IMR-90 (cell line): ENCODE measurements around the gene TM9SF4. TPM values are rescaled to one million over a fixed set of nuclear protein-coding genes. Genes with fewer than 3 reads are reported as not detected.

Source experiments
- ATAC-seq: fragments of 200-7000 bp; cut with Tn5 transposase; 2 replicates; pipeline ENCODE4 v1.9.1; 2020; ENCODE audit warnings: low read depth, mild to moderate bottlenecking, moderate library complexity
- BruUV-seq: library from RNA; stranded (reverse); fragments of 400-500 nt; replicated peaks from 2 replicates; lab custom pipeline; 2021; lab: Mats Ljungman, UMichigan
- CTCF ChIA-PET: fragments of 300-600 bp; formaldehyde crosslinking; extraction: SDS; loops from one replicate; lab custom pipeline; 2021; ENCODE audit warnings: antibody characterized with exemption; lab: Yijun Ruan, JAX
- POLR2A ChIA-PET: fragments of 300-600 bp; sonication (Branson Sonifier 250); formaldehyde crosslinking; loops from one replicate; lab custom pipeline; 2022; ENCODE audit warnings: antibody characterized with exemption; ENCODE audit not compliant: unreplicated experiment; lab: Charles Lee
- DNase-seq: peaks from one replicate; pipeline ENCODE4 v3.0.0; 2013
- H2AFZ ChIP-seq: replicated peaks from 2 replicates; pipeline ENCODE3; 2013; ENCODE audit warnings: low read length, mild to moderate bottlenecking; ENCODE audit not compliant: poor library complexity
- H2AK5ac ChIP-seq: 2 replicates; pipeline ENCODE4 v1.6.1; 2013; ENCODE audit warnings: low read depth, low read length, inconsistent platforms
- H2AK9ac ChIP-seq: replicated peaks from 2 replicates; pipeline ENCODE3; 2013; ENCODE audit warnings: mild to moderate bottlenecking, low read depth, low read length, moderate library complexity; ENCODE audit not compliant: poor library complexity
- H2BK120ac ChIP-seq: 2 replicates; pipeline ENCODE4 v1.6.1; 2013; ENCODE audit warnings: low read depth, low read length, inconsistent platforms
- H2BK15ac ChIP-seq: 3 replicates; pipeline ENCODE4 v1.6.1; 2013; ENCODE audit warnings: low read depth, low read length, inconsistent platforms
- H2BK20ac ChIP-seq: 2 replicates; pipeline ENCODE4 v1.6.1; 2013; ENCODE audit warnings: low read depth, mild to moderate bottlenecking, inconsistent platforms, low read length, moderate library complexity
- H2BK5ac ChIP-seq: 2 replicates; pipeline ENCODE4 v1.6.1; 2013; ENCODE audit warnings: mild to moderate bottlenecking, low read depth, low read length, inconsistent platforms; ENCODE audit not compliant: poor library complexity, severe bottlenecking
- H3K14ac ChIP-seq: replicated peaks from 2 replicates; pipeline ENCODE4 v1.6.1; 2013; ENCODE audit warnings: low read depth, low read length, inconsistent platforms
- H3K18ac ChIP-seq: 2 replicates; pipeline ENCODE4 v1.6.1; 2013; ENCODE audit warnings: low read depth, low read length, control low read depth
- H3K23ac ChIP-seq: 2 replicates; pipeline ENCODE4 v1.6.1; 2013; ENCODE audit warnings: low read depth, low read length, inconsistent platforms
- H3K27ac ChIP-seq: 2 replicates; pipeline ENCODE4 v1.5.1; 2013; ENCODE audit warnings: mild to moderate bottlenecking, control low read depth, low read length; ENCODE audit not compliant: insufficient read depth
- H3K27me3 ChIP-seq: 2 replicates; pipeline ENCODE4 v1.6.1; 2013; ENCODE audit warnings: low read length; ENCODE audit not compliant: control insufficient read depth, insufficient read depth
- H3K36me3 ChIP-seq: 2 replicates; pipeline ENCODE4 v1.6.1; 2013; ENCODE audit warnings: low read length, mixed read lengths; ENCODE audit not compliant: control insufficient read depth, insufficient read depth
- H3K4ac ChIP-seq: 2 replicates; pipeline ENCODE4 v1.6.1; 2013; ENCODE audit warnings: low read depth, low read length, inconsistent platforms
- H3K4me1 ChIP-seq: 2 replicates; pipeline ENCODE4 v1.6.1; 2013; ENCODE audit warnings: low read length, mixed read lengths; ENCODE audit not compliant: control insufficient read depth, insufficient read depth
- H3K4me2 ChIP-seq: 2 replicates; pipeline ENCODE4 v1.6.1; 2013; ENCODE audit warnings: low read depth, mild to moderate bottlenecking, control low read depth, low read length, moderate library complexity
- H3K4me3 ChIP-seq: 2 replicates; pipeline ENCODE4 v1.5.1; 2013; ENCODE audit warnings: low read depth, mild to moderate bottlenecking, control low read depth, low read length, moderate library complexity; ENCODE audit not compliant: insufficient read depth
- H3K56ac ChIP-seq: 2 replicates; pipeline ENCODE4 v1.6.1; 2013; ENCODE audit warnings: low read length, inconsistent platforms; ENCODE audit not compliant: insufficient read depth; ENCODE audit errors: extremely low read depth
- H3K79me1 ChIP-seq, 2 experiments: 2 replicates each; pipeline ENCODE4 v1.6.1; 2013; ENCODE audit warnings: low read length in 2 of 2, inconsistent platforms in 1 of 2, low read depth in 1 of 2
- H3K9ac ChIP-seq: 2 replicates; pipeline ENCODE4 v1.6.1; 2013; ENCODE audit warnings: low read depth, low read length, control low read depth
- H3K9me1 ChIP-seq: 2 replicates; pipeline ENCODE4 v1.6.1; 2013; ENCODE audit warnings: low read length, inconsistent platforms; ENCODE audit not compliant: insufficient read depth
- H3K9me3 ChIP-seq: 2 replicates; pipeline ENCODE4 v1.6.1; 2013; ENCODE audit warnings: low read length; ENCODE audit not compliant: control insufficient read depth, insufficient read depth
- H4K20me1 ChIP-seq: 2 replicates; pipeline ENCODE4 v1.6.1; 2013; ENCODE audit warnings: low read length, inconsistent platforms; ENCODE audit not compliant: insufficient read depth
- H4K5ac ChIP-seq: 2 replicates; pipeline ENCODE4 v1.6.1; 2013; ENCODE audit warnings: mild to moderate bottlenecking, low read depth, low read length, control low read depth
- H4K8ac ChIP-seq, 2 experiments: 2 replicates each; pipeline ENCODE4 v1.6.1; 2013; ENCODE audit warnings: low read depth in 2 of 2, low read length in 2 of 2, control low read depth in 1 of 2, inconsistent platforms in 1 of 2
- H4K91ac ChIP-seq: 2 replicates; pipeline ENCODE4 v1.6.1; 2013; ENCODE audit warnings: low read depth, low read length, inconsistent platforms; ENCODE audit not compliant: insufficient read depth
- BHLHE40 ChIP-seq: fragments of 150-350 bp; IDR thresholded peaks from 2 replicates; pipeline ENCODE4 v1.6.1; 2016; ENCODE audit warnings: mild to moderate bottlenecking, low read depth, low read length
- CEBPB ChIP-seq: IDR thresholded peaks from 2 replicates; pipeline ENCODE4 v1.6.1; 2012; ENCODE audit warnings: low read depth, low read length, improper control_type of control experiment
- CHD1 ChIP-seq: IDR thresholded peaks from 2 replicates; pipeline ENCODE4 v1.6.1; 2012; ENCODE audit warnings: low read depth, low read length, improper control_type of control experiment
- CTCF ChIP-seq: conservative IDR thresholded peaks from 2 replicates; pipeline ENCODE4 v1.5.1; 2012; ENCODE audit warnings: mild to moderate bottlenecking, low read depth, low read length, improper control_type of control experiment
- ELK1 ChIP-seq: fragments of 150-350 bp; IDR thresholded peaks from 2 replicates; pipeline ENCODE4 v1.6.1; 2016; ENCODE audit warnings: low read depth, mild to moderate bottlenecking, low read length, moderate library complexity, borderline replicate concordance
- FOS ChIP-seq: fragments of 150-350 bp; IDR thresholded peaks from 2 replicates; pipeline ENCODE4 v1.6.1; 2016; ENCODE audit warnings: low read depth, low read length
- MAZ ChIP-seq: IDR thresholded peaks from 2 replicates; pipeline ENCODE4 v1.6.1; 2012; ENCODE audit warnings: low read depth, mild to moderate bottlenecking, low read length, improper control_type of control experiment, moderate library complexity, borderline replicate concordance
- MXI1 ChIP-seq: IDR thresholded peaks from 2 replicates; pipeline ENCODE4 v1.6.1; 2012; ENCODE audit warnings: low read depth, mild to moderate bottlenecking, low read length, moderate library complexity, borderline replicate concordance
- NFE2L2 ChIP-seq: fragments of 150-350 bp; IDR thresholded peaks from 2 replicates; pipeline ENCODE4 v1.6.1; 2016; ENCODE audit warnings: low read depth, mild to moderate bottlenecking, low read length
- POLR2A ChIP-seq: IDR thresholded peaks from 2 replicates; pipeline ENCODE4 v1.6.1; 2012; ENCODE audit warnings: mild to moderate bottlenecking, low read depth, low read length
- RAD21 ChIP-seq: IDR thresholded peaks from 2 replicates; pipeline ENCODE4 v1.6.1; 2012; ENCODE audit warnings: low read length, improper control_type of control experiment
- RCOR1 ChIP-seq: IDR thresholded peaks from 2 replicates; pipeline ENCODE4 v1.6.1; 2012; ENCODE audit warnings: mild to moderate bottlenecking, low read length, improper control_type of control experiment; ENCODE audit not compliant: insufficient replicate concordance
- RFX5 ChIP-seq: IDR thresholded peaks from 2 replicates; pipeline ENCODE4 v1.8.0; 2012; ENCODE audit warnings: low read depth, mild to moderate bottlenecking, low read length, moderate library complexity
- SMC3 ChIP-seq: fragments of 150-350 bp; IDR thresholded peaks from 2 replicates; pipeline ENCODE4 v1.6.1; 2016; ENCODE audit warnings: low read depth, mild to moderate bottlenecking, antibody characterized with exemption, low read length, moderate library complexity
- USF2 ChIP-seq: fragments of 150-350 bp; IDR thresholded peaks from 2 replicates; pipeline ENCODE4 v1.6.1; 2017; ENCODE audit warnings: mild to moderate bottlenecking, antibody characterized with exemption, low read length, low read depth
- whole genome bisulfite sequencing, 2 experiments: methylation state at CpG; one replicate each; pipeline versions ENCODE4 v1.1.5 to v1.1.7; 2013; ENCODE audit warnings: missing lambda C conversion rate in 2 of 2; ENCODE audit not compliant: insufficient read length in 1 of 2; ENCODE audit errors: extremely low coverage in 2 of 2; 5-methylcytosine and 5-hydroxymethylcytosine counted together
- dilution Hi-C: fragments of 300-500 bp; cut with HindIII; formaldehyde crosslinking; loops from one replicate; pipeline ENCODE4 v1.14.3; 2018; ENCODE audit warnings: low sequenced_read_pairs; ENCODE audit not compliant: unreplicated experiment
- in situ Hi-C: fragments of 300-500 bp; cut with MboI; formaldehyde crosslinking; loops from 3 replicates; pipeline ENCODE4 v1.14.3; 2019; ENCODE audit warnings: low sequenced_read_pairs, inconsistent platforms, mixed read lengths
- intact Hi-C: fragments of 100-400 bp; cut with micrococcal nuclease; formaldehyde crosslinking; loops from 2 replicates; pipeline ENCODE4 v1.10.0; 2022
- polyA plus RNA-seq, 3 experiments: library from polyadenylated mRNA; depleted of rRNA; stranded (reverse); fragments of >200 nt; gene quantifications; 2 replicates each; pipeline ENCODE4 v1.2.3, GENCODE V29; 2012; ENCODE audit warnings: low replicate concordance in 1 of 3
- total RNA-seq: library from RNA; depleted of rRNA; stranded (reverse); fragments of >200 nt; gene quantifications from 2 replicates; pipeline ENCODE4 v1.2.3, GENCODE V29; 2012

Gene TM9SF4
- total and polyA plus RNA-seq, 2 of the 4 experiments (the other 2 are of a cell fraction) = 35.3 to 59.1 TPM

GRCh38 chr20:32142991-32143390 is 33.5 kb downstream of the TM9SF4 start:
- no peak overlapping the region for H3K27ac ChIP-seq
- ChIA-PET CTCF (interaction anchor here (0.6 kb wide), 1 partner anchor 294 kb away, joined by 3 read pairs; no protein-coding TSS in a partner anchor), POLR2A (no interaction called here)
- H2AK9ac ChIP-seq = no peak overlapping the region
- no peak overlapping the region for H3K18ac ChIP-seq
- in situ Hi-C loops = no loop called here
- H2BK5ac ChIP-seq = no peak overlapping the region
- H2AFZ ChIP-seq = no peak overlapping the region
- intact Hi-C loops = no loop called here
- H3K79me1 ChIP-seq = peaks cover 13 to 31% of the 10 kb centered on the region in 2 experiments
- ATAC-seq (no peak), DNase-seq (no peak)
- H2BK15ac ChIP-seq = no peak overlapping the region
- BruUV-seq = no TSS peak
- H3K56ac ChIP-seq = no peak overlapping the region
- H3K4ac ChIP-seq = no peak overlapping the region
- H3K14ac ChIP-seq = no peak overlapping the region
- peaks cover 9% of the 10 kb centered on the region for H3K9me1 ChIP-seq
- dilution Hi-C loops = no loop called here
- peaks cover 72% of the 10 kb centered on the region for H3K36me3 ChIP-seq
- H3K4me1 ChIP-seq = no peaks in the 10 kb centered on the region
- no peak overlapping the region for H4K5ac ChIP-seq
- no peak overlapping the region for H3K4me2 ChIP-seq
- H3K9me3 ChIP-seq = no peaks in the 10 kb centered on the region
- H3K4me3 ChIP-seq = no peak overlapping the region
- no peak for TF ChIP-seq FOS
- no peak for TF ChIP-seq POLR2A
- no peak for TF ChIP-seq RCOR1
- no peak for TF ChIP-seq USF2
- TF ChIP-seq CHD1 = no peak
- no peak for TF ChIP-seq ELK1
- no peak for TF ChIP-seq RFX5
- TF ChIP-seq BHLHE40 = no peak
- no peak for TF ChIP-seq NFE2L2
- no peak for TF ChIP-seq CEBPB
- TF ChIP-seq RAD21 = no peak
- no peak for TF ChIP-seq CTCF
- TF ChIP-seq MAZ = no peak
- TF ChIP-seq MXI1 = no peak
- TF ChIP-seq SMC3 = no peak
- no peak overlapping the region for H4K91ac ChIP-seq
- no CpG with 5 or more reads among the region's 15 CpGs for WGBS, 2 experiments
- H2BK120ac ChIP-seq = no peak overlapping the region
- no peak overlapping the region for H2BK20ac ChIP-seq
- no peak overlapping the region for H2AK5ac ChIP-seq
- H4K20me1 ChIP-seq = peaks cover 13% of the 10 kb centered on the region
- H3K27me3 ChIP-seq = no peaks in the 10 kb centered on the region
- no peak overlapping the region for H3K9ac ChIP-seq
- no peak overlapping the region for H3K23ac ChIP-seq
- H4K8ac ChIP-seq = no peak overlapping the region
